ENCODE results near the gene CNKSR1.

CNKSR1 gene

DNA sequence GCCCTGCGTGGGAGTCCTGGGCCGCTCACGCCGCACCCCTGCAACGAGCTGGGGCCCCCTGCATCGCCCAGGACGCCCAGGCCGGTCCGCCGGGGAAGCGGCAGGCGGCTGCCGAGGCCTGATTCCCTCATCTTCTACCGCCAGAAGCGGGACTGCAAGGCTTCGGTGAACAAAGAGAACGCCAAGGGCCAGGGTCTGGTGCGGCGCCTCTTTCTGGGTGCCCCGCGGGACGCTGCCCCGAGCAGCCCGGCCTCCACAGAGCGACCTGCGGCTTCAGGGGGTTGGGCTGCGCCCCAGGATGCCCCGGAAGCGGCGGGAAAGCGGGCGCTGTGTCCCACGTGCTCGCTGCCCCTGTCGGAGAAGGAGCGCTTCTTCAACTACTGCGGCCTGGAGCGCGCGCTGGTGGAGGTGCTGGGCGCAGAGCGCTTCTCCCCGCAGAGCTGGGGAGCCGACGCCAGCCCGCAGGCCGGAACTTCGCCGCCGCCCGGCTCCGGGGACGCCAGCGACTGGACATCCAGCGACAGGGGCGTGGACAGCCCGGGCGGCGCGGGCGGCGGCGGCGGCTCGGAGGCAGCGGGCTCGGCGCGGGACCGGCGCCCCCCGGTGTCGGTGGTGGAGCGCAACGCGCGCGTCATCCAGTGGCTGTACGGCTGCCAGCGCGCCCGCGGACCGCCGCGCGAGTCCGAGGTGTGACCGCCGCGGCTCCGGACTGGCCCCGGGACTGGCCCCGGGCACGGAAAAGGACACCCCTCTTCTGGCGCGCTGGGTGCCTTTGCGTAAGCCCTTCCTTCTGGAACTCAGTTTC lies 15.7 kb upstream of the CNKSR1 start:
- DNase-seq: peak; percentile 17

DNA sequence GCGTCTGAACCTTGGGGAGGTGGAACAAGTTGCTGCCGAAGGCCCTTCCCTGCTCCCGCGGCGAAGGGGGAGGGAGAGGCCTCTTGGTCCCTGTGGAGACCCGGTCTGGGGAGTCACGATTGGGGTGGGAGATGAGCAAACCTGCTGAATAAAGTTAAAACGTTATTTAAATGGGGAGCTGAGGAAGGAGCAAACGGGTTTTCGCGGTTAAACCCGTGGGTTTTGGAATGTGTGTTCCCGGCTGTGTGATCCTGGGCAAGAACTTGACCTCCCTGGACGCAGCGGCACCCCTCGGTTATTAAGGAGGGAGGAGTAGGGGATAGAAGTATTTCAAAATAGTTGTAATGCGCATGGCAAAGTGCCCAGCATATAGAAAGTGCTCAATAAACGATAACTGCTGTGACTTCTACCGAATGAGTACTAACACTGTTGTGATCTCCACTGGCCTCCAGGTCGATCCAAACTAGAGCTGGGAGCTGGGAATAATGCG lies 15.0 kb upstream of the CNKSR1 start:
- DNase-seq: no peak

DNA sequence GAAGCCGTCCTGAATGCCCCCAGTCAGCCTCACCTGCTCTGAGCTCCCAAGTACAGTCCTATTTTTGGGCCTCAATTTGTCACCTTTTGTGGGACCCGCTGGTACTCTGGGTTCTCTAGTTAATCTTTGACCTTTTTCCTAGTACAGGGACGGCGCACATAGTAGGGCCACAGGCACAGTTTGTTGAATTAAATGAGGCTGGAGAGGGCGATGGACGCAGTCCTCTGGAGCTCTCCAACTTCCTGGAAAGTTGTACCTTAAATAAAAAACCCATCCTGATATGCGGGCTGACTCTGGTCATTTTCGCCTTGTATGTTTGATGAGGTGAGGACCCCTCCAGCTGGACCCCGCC lies 13.6 kb upstream of the CNKSR1 start:
- no peak for DNase-seq

DNA sequence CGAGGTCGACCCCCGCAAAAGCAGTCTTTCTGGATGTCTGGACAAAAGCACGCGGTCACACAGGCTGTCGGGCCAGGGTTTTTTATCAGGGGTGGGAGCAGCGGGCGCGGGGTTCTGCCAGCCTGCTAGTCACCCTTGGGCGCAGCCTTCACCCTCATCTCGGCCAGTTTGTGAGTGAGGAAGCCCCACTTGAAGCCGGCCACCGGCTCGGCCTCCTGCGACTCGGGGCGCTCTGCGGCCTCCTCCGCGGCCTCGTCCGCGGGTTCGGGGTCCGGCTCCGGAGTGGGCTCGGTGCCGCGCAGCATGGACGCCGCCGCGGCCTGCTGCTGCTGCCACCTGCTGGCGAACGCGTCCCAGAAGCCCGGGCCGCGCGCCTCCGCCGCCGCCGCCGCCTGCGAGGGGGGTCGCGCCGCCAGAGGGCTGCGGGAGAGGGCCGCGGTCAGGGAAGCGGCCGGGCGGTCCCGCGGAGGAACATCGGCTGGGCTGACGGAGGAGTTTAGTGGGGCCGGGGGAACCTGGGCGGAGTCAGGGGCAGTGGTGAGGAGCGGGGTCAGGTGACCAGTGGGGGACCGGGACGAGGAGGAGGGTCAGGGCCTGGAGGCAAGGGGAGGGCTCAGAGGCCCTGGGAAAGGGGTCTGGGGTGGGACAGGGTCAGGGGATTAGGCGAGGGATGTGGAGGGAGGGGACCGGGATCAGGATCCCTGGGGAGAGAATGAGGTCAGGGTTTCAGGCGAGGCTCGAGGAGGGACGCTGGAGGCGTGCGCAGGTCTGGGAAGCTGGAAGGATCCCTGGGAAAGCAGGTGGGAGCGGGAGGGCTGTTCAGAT lies 13.0 kb upstream of the CNKSR1 start:
- DNase-seq: peak; percentile 38

DNA sequence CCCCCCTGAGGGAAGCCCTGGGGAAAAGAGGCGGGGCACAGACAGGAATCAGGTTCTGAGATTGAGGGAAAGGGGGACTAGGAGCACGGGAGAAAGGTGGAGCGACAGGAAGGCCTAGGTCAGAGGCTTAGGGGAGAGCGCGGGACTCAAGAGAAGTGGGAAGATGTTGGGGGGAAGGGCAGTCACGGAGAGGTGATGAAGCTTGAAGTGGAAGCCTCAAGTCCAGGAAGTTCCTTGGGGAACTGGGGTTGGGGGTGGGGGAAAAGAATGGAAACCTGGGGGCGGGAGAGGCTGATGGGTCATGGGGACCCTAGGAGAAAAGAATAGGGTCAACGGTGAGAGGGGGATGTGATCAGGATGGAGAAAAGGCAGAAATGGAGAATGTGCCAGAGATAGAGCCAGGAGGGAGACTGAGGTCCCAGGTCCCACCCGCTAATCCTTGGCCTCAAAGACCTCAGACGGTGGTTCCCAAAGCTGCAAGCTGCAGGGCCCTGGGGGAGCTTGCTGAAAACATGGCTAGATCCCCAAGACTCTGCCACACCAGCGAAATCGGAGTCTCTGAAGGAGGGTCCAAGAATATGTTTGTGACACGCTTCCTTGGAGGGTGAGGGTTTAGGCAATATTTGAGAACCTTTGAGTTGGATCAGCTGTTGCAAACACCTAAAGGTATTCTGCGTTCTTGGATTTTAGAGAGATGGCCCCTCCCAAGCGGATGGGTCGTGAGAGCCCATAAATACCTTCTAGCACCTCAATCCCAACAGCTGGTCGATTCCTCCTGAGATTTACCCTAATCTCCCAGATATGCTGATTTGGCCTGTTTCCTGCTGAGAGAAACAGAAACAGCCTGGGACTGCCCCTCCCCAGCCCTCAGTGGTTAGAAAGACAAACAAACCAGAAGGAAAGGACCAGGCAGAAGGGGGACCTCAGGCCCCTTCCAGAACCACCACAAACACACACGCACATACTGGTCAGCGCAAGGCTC lies 12.1 kb upstream of the CNKSR1 start:
- DNase-seq: no peak

DNA sequence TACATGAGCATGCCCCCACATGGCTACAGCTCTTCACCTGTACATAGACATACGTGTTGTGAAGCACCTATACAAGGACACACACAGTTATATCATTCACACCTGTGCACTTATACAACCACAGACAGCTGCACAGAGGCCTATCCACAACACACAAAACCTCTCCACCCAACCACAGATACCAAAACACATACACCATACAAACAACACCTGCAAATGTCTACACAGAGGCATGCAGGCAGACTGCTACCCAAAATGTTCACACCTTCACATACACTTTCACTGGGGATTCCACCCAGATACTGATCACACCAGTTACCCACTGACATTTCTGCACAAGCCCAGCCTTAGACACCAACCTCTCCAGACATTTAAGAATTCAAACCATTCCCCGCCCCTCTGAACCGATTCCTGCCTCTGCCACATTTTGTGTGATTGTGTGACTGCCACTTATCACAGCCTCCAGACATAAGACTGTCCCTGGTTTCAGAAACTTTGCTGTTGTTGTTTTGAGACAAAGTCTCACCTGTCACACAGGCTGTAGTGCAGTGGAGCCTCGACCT lies 10.5 kb upstream of the CNKSR1 start:
- no peak for DNase-seq

DNA sequence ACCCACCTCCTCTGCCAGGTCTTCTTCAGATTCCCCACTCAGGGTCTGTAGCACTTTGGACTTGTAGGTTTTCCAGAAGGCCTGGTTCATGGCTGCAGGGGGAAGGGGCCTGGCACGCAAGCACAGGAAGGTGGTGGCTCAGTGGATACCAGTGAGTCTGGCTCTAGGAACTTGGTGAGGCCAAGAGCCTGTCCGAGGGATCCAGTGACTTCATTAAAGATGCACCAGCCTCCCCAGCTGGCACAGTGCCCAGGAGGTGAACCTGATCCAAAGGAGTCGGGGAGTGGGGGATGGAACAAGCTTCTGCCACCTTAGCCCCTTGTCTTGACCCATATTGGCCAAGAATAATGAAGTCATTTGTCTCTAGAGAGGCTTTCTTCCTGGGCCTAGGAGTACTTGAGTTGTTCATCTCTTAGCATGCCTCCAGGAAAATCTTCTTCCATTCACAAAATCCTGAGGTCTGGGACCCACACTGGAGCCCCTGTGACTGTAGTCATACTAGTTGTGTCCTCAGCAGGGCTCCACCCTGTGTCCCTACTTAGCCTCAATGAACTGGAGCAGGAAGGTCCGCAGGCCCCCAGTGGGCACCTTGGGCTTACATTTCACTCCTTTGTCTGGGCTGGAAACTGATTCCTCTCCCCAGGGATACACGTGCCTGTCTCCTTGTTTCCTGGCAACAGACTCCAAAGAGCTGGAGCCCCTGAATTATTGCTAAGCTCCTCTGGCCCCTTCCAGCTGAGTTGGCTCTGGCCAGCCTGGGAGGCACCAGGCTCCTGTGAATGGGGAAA lies 8.7 kb upstream of the CNKSR1 start, which contains the start of gene C1orf232:
Gene C1orf232 (minus strand): TSS at position 554 of the 788 bp plus-strand sequence. CDS start 464 bp downstream, at position 90.
- DNase-seq: no peak

DNA sequence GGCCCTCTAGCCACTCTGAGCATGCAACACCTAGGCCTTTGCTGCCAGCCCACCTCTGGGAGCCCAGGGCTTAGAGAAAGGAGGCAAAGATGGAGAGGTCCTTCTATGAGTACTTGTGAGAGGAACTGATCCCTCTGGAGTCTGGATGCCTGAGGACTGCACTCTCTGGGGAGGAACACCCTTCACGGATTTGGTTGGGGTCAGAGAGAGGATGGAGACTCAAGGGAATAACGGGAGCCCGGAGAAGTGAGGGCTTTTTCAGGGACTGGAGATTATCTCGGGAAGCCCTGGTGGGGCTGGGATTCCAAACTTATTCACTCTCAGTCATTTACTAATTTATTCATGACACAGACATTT lies 8.1 kb upstream of the CNKSR1 start:
- no peak for DNase-seq

DNA sequence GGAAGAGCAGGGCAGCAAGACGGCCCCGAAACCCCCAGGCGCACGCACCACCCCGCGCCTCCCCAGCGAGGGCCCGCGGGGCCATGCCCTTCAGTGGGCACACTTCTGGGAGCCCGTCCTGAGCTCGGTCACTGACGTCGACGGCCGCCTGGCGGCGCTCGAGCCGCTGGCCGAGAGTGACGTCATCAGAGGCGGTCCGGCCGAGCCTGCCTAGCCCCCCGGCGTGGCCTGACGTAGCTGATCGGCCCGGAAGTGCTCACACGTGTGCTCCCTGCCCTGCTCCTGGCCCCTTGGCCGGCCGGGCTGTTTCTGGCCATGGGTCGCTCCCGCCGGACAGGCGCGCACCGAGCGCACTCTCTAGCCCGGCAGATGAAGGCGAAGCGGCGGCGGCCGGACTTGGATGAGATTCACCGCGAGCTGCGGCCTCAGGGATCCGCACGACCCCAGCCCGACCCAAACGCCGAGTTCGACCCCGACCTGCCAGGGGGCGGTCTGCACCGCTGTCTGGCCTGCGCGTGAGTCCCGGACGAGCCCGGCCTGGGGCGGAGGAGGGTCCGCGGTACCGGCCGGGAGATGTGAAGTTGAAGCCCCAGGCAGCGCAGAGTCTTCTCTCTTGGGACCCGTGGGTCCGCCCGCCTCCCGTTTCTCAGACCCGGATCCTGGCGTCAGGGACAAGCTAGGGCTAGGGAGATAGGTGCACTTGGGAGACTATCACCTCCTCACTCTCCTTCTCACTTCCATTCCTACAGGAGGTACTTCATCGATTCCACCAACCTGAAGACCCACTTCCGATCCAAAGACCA lies 7.4 kb upstream of the CNKSR1 start, which contains the start of gene ZNF593:
Gene ZNF593 (plus strand): TSS at position 240 of the 803 bp plus-strand sequence. CDS start 76 bp downstream, at position 316.
- peak; percentile 79 for DNase-seq

DNA sequence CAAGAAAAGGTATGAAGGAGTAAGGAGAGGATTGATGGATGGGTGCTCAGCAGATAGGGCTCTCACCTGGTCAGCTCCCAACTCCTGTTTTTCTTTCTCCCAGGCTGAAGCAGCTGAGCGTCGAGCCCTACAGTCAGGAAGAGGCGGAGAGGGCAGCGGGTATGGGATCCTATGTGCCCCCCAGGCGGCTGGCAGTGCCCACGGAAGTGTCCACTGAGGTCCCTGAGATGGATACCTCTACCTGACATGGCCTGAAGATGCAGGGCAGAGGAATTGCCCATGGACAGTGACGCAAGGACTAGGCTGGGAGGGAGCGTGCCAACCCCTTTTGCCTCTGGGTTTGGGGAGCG lies 6.8 kb upstream of the CNKSR1 start:
- no peak for DNase-seq

DNA sequence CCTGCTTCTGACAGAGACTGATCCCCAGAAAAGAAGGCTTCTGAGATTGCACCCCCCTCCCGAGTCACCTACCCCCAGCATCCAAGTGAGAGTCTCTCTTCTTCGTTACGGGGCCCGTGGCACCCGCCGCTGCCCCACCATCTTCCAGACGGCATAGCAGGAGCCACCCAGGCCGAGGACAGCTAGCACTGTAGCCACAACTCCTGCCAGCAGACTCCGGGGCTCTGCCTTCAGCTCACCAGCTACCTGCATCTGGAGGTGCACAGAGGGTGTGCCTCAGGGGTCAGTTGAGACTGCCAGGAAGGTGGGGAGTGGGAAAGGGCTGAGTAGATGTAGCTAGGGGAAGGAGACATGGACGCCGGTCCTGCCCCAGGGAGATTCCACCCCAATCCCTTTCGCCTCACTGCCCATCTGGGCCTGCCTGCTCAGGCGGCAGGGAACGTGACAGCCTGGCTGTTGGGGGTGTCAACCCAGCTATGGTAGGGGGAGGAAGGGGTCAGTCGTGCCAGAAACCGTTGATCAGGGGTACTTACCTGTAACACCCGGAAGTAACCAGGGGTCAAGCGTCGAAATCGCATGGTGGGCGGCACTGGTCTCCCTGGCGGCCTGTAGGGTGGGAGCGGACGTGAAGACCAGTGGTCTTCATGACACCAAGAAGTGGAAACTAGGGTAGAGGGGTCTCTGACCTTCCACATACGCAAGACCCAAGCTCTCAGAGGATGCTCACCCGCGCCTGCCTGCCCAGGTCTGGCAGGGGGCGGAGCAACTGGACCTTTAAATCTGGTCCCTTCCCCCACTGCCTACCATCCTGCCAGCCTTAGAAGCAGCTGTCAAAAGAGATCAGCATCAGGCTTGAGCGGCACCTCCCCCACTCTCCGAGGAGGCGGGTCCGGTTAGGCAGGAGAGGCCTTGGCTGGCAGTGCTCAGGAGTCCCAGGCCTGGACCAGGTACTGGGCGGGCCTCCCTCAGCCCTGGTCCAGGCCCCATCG lies 5.9 kb upstream of the CNKSR1 start, which contains the start of gene ZNF593OS:
Gene ZNF593OS (minus strand): TSS at position 749 of the 989 bp plus-strand sequence. CDS start 171 bp downstream, at position 578.
- no peak for DNase-seq

DNA sequence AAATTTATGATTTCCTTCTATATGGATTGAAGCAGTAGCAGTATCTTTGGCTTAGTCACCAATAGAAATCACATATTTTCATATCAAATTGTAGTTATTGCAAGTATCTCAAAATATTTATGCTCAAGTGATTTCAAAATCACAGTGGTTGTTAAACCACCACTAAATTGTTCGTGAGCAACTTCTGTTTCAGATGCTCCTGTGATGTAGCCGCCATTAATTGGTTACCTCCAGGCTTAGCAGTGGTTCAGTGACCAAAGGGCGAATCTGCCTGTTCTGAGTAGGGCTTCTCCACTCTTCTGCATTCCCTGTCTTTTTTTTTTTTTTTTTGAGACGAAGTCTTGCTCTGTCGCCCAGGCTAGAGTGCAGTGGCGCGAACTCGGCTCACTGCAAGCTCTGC lies 1.9 kb upstream of the CNKSR1 start:
- DNase-seq: no peak

DNA sequence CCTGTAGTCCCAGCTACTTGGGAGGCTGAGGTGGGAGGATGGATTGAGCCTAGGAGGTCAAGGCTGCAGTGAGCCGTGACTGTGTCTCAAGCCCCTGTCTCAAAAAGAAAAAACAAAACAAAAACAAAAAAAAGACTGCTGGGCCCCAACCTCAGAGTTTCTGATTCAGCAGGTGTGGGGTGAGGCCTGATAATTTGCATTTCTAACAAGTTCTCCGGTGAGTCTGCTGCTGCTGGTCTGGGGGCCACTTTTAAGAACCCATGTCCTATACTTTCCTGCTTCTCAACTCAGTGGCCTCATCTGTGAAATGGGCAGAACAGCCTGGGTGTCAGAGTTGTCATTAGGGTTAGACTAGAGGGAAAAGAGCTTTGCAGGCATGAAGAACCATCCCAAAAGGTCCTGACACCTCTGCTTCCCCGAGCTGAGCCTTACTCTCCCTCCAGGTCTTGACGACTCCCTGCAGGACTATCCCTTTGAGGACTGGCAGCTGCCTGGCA lies 2.8 kb downstream of the CNKSR1 start:
- DNase-seq: no peak

DNA sequence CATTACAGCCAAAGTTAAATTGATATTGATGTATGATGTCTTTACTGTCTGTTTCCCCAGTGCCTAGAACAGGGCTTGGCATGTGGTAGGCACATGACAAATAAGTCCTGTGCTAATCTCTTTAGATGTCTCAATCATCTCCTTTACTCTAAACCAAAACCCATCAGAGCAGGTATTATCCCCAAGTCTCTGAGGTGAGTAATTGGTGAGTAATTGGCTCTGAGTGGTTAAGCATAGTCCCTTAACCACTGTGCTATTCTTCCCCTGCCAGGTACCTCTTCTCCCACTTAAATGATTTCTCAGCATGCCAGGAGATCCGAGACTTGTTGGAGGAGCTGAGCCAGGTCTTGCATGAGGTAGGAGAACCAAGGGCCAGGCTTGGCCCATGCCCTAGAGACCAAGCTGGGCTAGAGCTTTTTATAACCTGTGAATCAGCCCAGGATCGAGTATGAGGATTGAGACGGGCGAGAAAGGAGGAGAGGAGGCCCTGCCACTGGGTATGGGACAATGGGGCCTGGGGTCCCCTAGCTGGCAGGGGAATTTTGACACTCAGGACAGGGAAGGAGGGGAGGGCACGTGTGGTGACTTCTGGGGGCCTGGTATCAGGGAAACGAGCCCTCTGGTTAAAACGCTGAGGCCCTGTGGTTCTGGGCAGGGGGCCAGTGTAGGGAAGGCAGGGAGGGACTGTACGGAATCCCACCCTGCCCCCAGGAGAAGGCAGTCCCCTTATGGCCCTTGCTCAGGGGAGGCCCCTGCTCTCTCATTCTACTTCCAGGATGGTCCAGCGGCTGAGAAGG lies 4.5 kb downstream of the CNKSR1 start:
- DNase-seq: no peak

DNA sequence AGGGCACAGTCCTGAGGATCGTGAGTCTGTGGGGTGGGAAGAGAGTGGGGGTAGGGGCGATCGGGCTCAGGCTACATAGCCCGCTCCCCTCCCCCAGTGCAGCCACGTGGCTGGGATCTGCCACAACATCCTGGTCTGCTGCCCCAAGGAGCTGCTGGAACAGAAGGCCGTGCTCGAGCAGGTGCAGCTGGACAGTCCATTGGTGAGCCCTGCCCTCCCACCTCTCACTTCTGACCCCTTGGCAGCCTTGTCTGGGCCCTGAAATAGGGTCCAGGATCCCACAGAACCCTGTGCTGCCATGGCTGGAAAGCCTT lies 5.0 kb downstream of the CNKSR1 start:
- no peak for DNase-seq

DNA sequence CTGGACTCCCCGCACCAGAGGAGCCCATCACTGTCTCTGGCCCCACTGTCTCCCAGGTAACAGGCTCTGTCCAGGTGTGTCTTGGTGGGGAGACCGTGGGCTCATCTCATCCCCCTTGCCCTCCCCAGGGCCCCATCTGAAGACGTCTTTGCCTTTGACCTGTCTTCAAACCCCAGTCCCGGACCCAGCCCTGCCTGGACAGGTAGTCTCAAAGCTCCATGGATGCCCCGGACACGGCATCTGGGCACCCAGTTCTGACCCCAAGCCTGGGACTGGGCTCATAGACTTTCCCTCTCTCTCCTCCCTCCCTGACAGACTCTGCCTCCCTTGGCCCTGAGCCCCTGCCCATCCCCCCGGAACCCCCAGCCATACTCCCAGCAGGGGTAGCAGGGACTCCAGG lies 6.8 kb downstream of the CNKSR1 start:
- no peak for DNase-seq

DNA sequence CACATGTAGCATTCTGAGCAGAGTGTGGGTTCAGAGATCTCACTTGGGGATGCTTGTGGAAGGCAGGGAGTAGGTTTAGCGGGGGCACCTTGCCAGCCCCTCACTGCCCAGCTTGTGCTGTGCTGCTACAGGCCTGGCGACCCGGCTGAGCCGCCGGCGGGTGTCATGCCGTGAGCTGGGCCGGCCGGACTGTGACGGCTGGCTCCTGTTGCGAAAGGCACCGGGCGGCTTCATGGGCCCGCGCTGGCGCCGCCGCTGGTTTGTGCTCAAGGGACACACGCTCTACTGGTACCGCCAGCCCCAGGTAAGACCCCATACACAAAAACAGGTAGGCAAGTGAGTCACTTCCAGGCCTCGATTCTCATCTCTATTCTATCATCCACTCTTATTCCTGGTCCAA lies 7.6 kb downstream of the CNKSR1 start:
- DNase-seq: no peak

DNA sequence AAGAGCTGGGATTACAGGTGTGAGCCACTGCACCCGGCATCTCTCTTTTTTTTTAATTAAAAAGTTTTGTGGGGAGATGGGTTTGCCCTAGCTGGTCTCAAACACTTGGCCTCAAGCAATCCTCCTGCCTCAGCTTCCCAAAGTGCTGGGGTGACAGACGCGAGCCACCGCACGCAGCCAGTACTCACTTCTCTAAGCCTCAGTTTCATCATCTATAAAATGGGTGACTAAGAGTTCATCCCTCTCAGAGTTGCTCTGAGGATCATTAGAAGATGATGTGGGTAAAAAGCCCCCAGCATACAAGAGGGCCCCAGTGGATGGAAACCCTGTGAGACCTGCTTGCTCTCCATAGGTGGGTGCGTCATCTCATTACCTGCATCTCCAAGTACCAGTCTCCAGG lies 10.6 kb downstream of the CNKSR1 start:
- DNase-seq: no peak

All from activated gamma-delta T cell treated with Interleukin-2 at 50 U/mL for 16 hours (primary cell).